ENCODE measurements around the gene BHMT2.

GRCh38 chr5:79025054-79025472, 44.5 kb upstream of the BHMT2 start:
- TF ChIP-seq CTCF (conservative IDR thresholded peaks at IDR 0.05; ENCODE audit: low read depth, low read length): peak; percentile 99
- no peak for TF ChIP-seq POLR2A (IDR thresholded peaks at IDR 0.05; ENCODE audit: low read depth, low read length)
- TF ChIP-seq FOS (IDR thresholded peaks at IDR 0.05; ENCODE audit: low read depth, low read length): no peak
- no peak for TF ChIP-seq USF2 (IDR thresholded peaks at IDR 0.05; ENCODE audit: low read depth, low read length)
- no peak for TF ChIP-seq ELK1 (IDR thresholded peaks at IDR 0.05; ENCODE audit: borderline replicate concordance, low read depth, low read length)
- no peak for TF ChIP-seq MXI1 (IDR thresholded peaks at IDR 0.05; ENCODE audit: borderline replicate concordance, low read depth, low read length)
- no peak for TF ChIP-seq RFX5 (IDR thresholded peaks at IDR 0.05; ENCODE audit: low read depth, low read length)
- 0 out of 2 replicates have a peak, but pooled peaks have one; percentile 12 for TF ChIP-seq CEBPB (IDR thresholded peaks at IDR 0.05; ENCODE audit: low read depth, low read length)
- TF ChIP-seq RAD21 (IDR thresholded peaks at IDR 0.05; ENCODE audit: low read length): peak; percentile 91
- TF ChIP-seq MAZ (IDR thresholded peaks at IDR 0.05; ENCODE audit: borderline replicate concordance, low read depth, low read length): no peak
- no peak for TF ChIP-seq RCOR1 (IDR thresholded peaks at IDR 0.05; ENCODE audit: insufficient replicate concordance, low read length)

All from IMR-90 (cell line).